Osteoblast (primary cell): ENCODE measurements around the gene CSPG4. TPM values are rescaled to one million over a fixed set of nuclear protein-coding genes. Genes with fewer than 3 reads are reported as not detected.

ENCODE experiments used
- DNase-seq: peaks from one replicate; pipeline ENCODE4 v3.0.0; 2011; ENCODE audit warnings: low spot score, mixed read lengths; ENCODE audit not compliant: insufficient read length; ENCODE audit errors: missing footprints
- H2AFZ ChIP-seq: 2 replicates; pipeline ENCODE4 v1.6.0; 2011; ENCODE audit warnings: mild to moderate bottlenecking, low read length
- H3K27ac ChIP-seq: 2 replicates; pipeline ENCODE4 v1.5.1; 2011; ENCODE audit warnings: mild to moderate bottlenecking, low read depth, low read length, moderate library complexity
- H3K27me3 ChIP-seq: 2 replicates; pipeline ENCODE4 v1.6.0; 2012; ENCODE audit warnings: mild to moderate bottlenecking, control low read depth, inconsistent platforms, low read length, moderate library complexity; ENCODE audit not compliant: insufficient read depth
- H3K36me3 ChIP-seq: 2 replicates; pipeline ENCODE4 v1.5.1; 2011; ENCODE audit warnings: mild to moderate bottlenecking, low read length, control low read depth, moderate library complexity; ENCODE audit not compliant: insufficient read depth
- H3K4me1 ChIP-seq: 2 replicates; pipeline ENCODE4 v1.5.1; 2011; ENCODE audit warnings: mild to moderate bottlenecking, low read length, control low read depth, moderate library complexity; ENCODE audit not compliant: insufficient read depth
- H3K4me2 ChIP-seq: 2 replicates; pipeline ENCODE4 v1.6.0; 2011; ENCODE audit warnings: mild to moderate bottlenecking, low read length; ENCODE audit not compliant: insufficient read depth
- H3K4me3 ChIP-seq: fragments of 200-600 bp; sonication (generic); 3 replicates; pipeline ENCODE4 v1.5.1; 2012; ENCODE audit warnings: mild to moderate bottlenecking, low read length, inconsistent platforms; ENCODE audit not compliant: insufficient read depth
- H3K79me2 ChIP-seq: 2 replicates; pipeline ENCODE4 v1.6.0; 2012; ENCODE audit warnings: mild to moderate bottlenecking, low read length, control low read depth, inconsistent platforms; ENCODE audit not compliant: insufficient read depth
- H3K9me3 ChIP-seq: 2 replicates; pipeline ENCODE4 v1.5.1; 2011; ENCODE audit warnings: low read depth, low read length, control low read depth
- H4K20me1 ChIP-seq: 2 replicates; pipeline ENCODE4 v1.6.0; 2012; ENCODE audit warnings: mild to moderate bottlenecking, low read length, control low read depth; ENCODE audit not compliant: insufficient read depth
- CTCF ChIP-seq: IDR thresholded peaks from 2 replicates; pipeline ENCODE4 v1.5.1; 2011; ENCODE audit warnings: mild to moderate bottlenecking, low read depth, low read length, moderate library complexity; ENCODE audit errors: extremely low read depth
- total RNA-seq: library from RNA; depleted of rRNA; stranded (reverse); fragments of >200 nt; gene quantifications from 2 replicates; pipeline ENCODE4 v1.2.3, GENCODE V29; 2012

Gene CSPG4
- total RNA-seq, 1 donor, result 20.3 TPM

DNA sequence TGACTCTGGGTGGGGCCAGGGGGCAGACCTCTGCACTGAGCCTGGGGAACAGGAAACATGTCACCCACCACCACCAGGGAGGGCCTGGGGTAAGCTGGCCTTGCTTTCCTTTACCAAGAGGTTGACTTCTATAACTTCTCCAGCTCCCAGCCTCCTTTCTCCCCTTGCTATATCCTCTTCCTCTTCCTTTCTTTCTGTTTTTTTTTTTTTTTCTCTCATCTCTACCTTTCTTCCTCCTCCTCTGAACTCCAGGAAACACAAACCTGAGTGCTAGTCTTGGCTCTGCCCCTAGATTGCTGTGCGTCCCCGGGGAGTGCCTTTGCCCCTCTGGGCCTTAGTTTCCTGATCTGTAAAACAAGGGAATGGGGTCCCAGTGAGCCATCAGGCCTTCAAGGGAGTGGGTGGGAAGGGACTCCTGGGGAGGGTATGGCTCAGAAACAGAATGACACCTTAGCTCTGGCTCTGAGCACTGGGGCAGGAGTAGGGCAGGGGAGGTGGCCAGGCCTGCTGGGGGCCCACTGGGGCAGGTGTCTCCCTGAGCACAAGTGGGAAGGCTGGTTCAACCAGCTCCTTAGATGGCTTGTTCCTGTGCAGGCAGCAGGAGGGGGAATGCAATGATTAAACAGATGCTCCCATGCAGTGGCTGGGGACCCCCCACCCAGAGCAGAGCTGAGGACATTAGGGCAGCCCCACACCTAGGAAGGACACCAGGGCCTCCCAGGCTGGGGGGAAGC lies 60.7 kb downstream of the CSPG4 start:
- Histone ChIP-seq H4K20me1 (peaks cover 82% of the 10 kb centered on the region), H3K27me3 (no peaks in the 10 kb centered on the region), H3K4me2 (peak overlapping the region; percentile 93), H3K4me1 (peaks cover 43% of the 10 kb centered on the region), H3K36me3 (peaks cover 42% of the 10 kb centered on the region), H2AFZ (no peak overlapping the region), H3K9me3 (no peaks in the 10 kb centered on the region), H3K79me2 (peaks cover 94% of the 10 kb centered on the region), H3K27ac (peak overlapping the region; percentile 19), H3K4me3 (peak overlapping the region; percentile 96)
- TF ChIP-seq CTCF, result no peak
- no peak for DNase-seq

- Histone ChIP-seq H3K36me3 (peaks cover 33% of the 10 kb centered on the region), H2AFZ (no peak overlapping the region), H4K20me1 (peaks cover 74% of the 10 kb centered on the region), H3K9me3 (no peaks in the 10 kb centered on the region), H3K4me1 (peaks cover 49% of the 10 kb centered on the region), H3K27me3 (no peaks in the 10 kb centered on the region), H3K4me3 (peak overlapping the region; percentile 96), H3K27ac (peak overlapping the region; percentile 19), H3K79me2 (peaks cover 94% of the 10 kb centered on the region), H3K4me2 (peak overlapping the region; percentile 93)
- TF ChIP-seq CTCF, result no peak
- peak; percentile 93 for DNase-seq
Measured at GRCh38 chr15:75650908-75651809, 61.5 kb downstream of the CSPG4 start.

DNA sequence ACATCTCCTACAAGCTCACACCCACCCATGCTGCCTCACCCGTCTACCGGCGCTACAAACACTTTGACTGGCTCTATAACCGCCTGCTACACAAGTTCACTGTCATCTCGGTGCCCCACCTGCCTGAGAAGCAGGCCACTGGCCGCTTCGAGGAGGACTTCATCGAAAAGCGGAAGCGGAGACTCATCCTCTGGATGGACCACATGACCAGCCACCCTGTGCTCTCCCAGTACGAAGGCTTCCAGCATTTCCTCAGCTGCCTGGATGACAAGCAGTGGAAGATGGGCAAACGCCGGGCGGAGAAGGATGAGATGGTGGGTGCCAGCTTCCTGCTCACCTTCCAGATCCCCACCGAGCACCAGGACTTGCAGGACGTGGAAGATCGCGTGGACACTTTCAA lies 62.8 kb downstream of the CSPG4 start:
- H3K36me3 ChIP-seq, result peaks cover 23% of the 10 kb centered on the region
- peak overlapping the region; percentile 96 for H3K4me3 ChIP-seq
- H3K4me2 ChIP-seq, result peak overlapping the region; percentile 93
- peak overlapping the region; percentile 33 for H3K27ac ChIP-seq
- no peak overlapping the region for H2AFZ ChIP-seq
- H3K4me1 ChIP-seq, result peaks cover 50% of the 10 kb centered on the region
- no peak for TF ChIP-seq CTCF
- no peaks in the 10 kb centered on the region for H3K9me3 ChIP-seq
- H3K27me3 ChIP-seq, result no peaks in the 10 kb centered on the region
- H4K20me1 ChIP-seq, result peaks cover 61% of the 10 kb centered on the region
- no peak for DNase-seq
- peaks cover 83% of the 10 kb centered on the region for H3K79me2 ChIP-seq
